ENCODE measurements around the gene RESF1. TPM values are rescaled to one million over a fixed set of nuclear protein-coding genes. Genes with fewer than 3 reads are reported as not detected.

Gene RESF1, protein sequence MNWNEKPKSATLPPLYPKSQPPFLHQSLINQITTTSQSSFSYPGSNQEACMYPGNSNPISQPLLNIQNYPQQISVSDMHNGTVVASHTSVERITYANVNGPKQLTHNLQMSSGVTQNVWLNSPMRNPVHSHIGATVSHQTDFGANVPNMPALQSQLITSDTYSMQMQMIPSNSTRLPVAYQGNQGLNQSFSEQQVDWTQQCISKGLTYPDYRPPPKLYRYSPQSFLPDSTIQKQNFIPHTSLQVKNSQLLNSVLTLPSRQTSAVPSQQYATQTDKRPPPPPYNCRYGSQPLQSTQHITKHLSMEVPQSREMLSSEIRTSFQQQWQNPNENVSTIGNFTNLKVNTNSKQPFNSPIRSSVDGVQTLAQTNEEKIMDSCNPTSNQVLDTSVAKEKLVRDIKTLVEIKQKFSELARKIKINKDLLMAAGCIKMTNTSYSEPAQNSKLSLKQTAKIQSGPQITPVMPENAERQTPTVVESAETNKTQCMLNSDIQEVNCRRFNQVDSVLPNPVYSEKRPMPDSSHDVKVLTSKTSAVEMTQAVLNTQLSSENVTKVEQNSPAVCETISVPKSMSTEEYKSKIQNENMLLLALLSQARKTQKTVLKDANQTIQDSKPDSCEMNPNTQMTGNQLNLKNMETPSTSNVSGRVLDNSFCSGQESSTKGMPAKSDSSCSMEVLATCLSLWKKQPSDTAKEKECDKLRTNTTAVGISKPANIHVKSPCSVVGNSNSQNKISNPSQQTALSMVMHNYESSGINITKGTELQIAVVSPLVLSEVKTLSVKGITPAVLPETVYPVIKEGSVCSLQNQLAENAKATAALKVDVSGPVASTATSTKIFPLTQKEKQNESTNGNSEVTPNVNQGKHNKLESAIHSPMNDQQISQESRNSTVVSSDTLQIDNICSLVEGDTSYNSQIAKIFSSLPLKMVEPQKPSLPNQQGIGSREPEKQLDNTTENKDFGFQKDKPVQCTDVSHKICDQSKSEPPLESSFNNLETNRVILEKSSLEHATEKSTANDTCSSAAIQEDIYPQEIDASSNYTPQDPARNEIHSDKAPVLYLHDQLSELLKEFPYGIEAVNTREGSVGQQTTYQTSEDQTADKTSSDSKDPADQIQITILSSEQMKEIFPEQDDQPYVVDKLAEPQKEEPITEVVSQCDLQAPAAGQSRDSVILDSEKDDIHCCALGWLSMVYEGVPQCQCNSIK (N-terminal part only)
- total RNA-seq: 17.3 and 51.7 TPM in 2 replicates

DNA sequence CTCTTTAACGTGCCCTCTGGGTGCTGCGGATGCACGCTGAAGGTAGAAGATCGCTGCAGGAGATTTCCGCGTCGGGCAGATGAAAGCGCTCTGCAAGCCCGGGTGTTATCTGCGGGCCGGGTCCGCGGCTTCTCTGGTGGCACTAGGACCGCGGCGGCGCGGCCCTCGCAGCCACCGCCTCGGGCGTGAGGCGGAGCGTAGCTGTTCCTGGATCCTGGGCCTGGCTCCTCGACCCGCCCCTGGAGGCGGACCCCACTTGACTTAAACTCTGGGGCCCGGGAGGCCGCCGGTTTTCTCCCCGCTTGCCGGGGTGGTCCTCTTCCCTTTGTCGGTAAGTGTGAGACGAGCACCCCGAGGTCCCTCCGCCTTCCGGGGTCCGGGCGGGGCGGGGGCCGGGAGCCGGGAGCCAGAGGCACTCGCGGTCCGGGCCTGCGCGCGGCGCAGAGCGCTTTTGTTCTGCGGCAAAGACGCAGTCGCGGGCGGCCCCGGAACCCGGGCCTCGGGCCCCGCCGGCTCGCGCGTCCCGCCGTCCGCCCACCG, at the start of gene RESF1:
TSS of gene RESF1 (plus strand) at position 255 of the 540 bp plus-strand sequence. CDS start 21,541 bp downstream, outside the sequence.

Other genes with a start within 250 kb of the RESF1 start
- 5.8 and 16.7 TPM in 2 replicates for gene AMN1, start 230.4 kb upstream of the RESF1 start, total RNA-seq
- gene BICD1, start 147.4 kb downstream of the RESF1 start, total RNA-seq: 3.5 and 6.9 TPM in 2 replicates